GM19099 (cell line): Measurements from ENCODE around the gene KCNAB3.

ENCODE experiments used
- POLR2A ChIP-seq: IDR thresholded peaks from 3 replicates; pipeline ENCODE4 v1.6.1; 2011; ENCODE audit warnings: low read depth; ENCODE audit not compliant: insufficient read length; ENCODE audit errors: extremely low read depth

Gene KCNAB3

DNA sequence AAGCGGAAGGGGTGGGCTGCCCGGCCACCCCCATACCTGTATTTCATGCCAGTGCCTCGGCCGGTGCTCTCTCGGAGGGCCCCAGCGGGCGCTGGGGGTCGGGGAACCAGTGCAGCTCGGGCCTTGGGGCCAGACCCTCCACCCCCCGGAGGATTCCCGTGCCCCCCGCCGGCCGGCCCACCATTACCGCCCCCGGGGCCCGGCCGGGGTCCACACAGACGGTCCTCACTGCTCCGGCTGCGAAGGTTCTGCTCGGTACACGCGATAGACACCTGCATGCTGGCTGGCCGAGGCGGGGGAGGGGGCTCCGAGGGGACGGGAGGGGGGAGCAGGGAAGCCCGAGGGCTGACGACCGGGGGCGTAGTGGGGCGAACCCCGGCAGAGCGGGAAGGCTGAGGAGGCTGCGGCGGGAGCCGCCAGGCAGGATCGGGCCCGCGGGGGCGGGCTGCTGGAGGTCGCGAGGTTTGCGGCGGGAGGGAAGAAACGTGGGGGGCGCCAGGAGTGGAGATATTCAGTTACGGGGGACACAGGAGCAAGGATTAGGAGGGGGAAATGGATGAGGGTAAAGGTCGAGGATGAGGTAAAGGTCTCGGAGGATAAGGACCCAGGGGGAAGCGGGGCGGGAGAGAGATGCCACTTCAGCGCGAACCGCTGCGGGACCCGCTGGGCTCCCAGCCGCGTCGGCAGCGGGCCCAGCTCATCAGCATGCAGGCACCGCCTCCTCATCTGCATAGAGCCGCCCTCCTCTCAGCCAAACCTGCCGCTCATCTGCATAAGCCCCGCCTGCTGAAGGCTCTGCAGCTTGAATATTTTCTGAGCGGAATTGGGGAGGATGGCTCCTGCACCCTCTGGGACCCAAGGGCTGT lies at the start of gene KCNAB3:
TSS of gene KCNAB3 (minus strand) at position 699 of the 866 bp plus-strand sequence. CDS start at position 278, 421 bp downstream.
- TF ChIP-seq POLR2A, result no peak

GRCh38 chr17:7977805-7978204 lies 48.1 kb upstream of the KCNAB3 start:
- TF ChIP-seq POLR2A, result no peak

DNA sequence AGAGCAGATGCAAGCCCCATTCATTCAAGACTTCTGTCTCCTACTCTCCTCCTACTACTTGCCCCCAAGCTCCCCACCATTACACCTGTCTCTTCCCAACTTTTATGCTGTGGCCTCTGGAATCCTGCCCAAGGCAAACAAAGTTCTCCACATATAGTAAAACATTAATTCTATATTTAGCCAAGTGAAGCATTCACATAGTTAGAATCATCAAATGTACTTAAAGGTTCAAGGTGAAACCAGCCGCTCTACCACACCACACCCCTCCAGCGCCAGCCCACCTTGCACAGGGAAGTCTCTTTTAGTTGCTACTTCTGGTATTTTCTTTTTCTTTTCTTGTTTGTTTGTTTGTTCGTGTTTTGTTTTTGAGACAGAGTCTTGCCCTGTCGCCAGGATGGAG lies 47.4 kb upstream of the KCNAB3 start:
- TF ChIP-seq POLR2A, result no peak

- TF ChIP-seq POLR2A, result no peak
These were observed 45.0 kb upstream of the KCNAB3 start for GRCh38 chr17:7974638-7975131.

- no peak for TF ChIP-seq POLR2A
These were observed 42.6 kb upstream of the KCNAB3 start for GRCh38 chr17:7972131-7972785.

DNA sequence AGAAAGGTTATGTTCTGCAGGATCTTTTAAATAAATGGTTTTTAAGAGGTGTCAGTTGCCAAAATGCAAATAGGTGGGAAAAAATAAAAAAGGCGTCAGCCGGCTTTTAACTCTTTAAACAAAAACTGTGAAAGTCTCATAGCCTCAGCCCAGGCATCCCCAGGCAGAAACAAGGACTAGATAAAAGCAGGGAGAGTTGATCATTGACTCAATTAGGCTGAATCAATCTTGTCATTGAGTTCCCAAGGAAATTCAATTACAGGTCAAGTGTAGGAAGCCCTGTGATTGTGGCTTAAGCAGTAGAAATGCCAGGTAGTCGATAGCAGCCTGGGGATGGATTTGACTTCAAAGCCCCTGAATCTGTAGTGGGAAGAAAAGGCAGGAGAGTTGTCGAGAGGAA lies 42.0 kb upstream of the KCNAB3 start:
- TF ChIP-seq POLR2A, result no peak

DNA sequence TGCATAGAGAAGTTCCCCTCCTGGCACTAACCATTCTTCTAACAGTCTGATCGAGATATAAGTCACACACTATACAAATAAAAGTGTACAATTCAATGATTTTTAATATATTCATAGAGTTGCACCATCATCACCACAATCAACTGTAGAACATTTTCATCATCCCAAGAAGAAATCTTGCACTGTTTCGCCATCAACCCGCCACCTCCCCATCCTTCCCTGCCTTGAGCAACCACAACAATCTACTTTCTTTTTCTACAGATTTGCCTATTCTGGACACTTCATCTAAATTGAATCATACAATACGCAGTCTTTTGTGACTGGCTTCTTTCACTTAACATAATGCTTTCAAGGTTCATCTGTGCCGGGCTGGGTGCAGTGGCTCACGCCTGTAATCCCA lies 39.8 kb upstream of the KCNAB3 start:
- TF ChIP-seq POLR2A, result no peak

DNA sequence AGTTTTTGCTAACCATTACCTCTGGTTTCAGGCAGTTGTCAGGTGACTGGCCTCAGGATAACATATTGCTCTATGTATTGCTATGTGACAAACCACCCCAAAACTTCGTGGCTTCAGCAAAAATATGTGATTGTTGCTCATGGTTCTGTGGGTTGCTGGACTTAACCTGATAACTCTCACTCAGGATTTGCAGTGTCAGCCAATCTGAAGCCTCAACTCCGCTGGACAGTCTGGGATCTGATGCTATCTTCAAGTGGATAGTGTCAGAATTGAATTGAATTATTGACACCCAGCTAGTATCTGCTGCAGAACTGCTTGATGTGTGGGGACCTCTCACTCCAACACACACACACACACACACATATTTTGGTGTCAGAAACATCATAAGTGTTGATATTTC lies 38.1 kb upstream of the KCNAB3 start:
- no peak for TF ChIP-seq POLR2A

- no peak for TF ChIP-seq POLR2A
These were observed 31.8 kb upstream of the KCNAB3 start for GRCh38 chr17:7961421-7961820.

- no peak for TF ChIP-seq POLR2A
These were observed 30.0 kb upstream of the KCNAB3 start for GRCh38 chr17:7959503-7960253.

DNA sequence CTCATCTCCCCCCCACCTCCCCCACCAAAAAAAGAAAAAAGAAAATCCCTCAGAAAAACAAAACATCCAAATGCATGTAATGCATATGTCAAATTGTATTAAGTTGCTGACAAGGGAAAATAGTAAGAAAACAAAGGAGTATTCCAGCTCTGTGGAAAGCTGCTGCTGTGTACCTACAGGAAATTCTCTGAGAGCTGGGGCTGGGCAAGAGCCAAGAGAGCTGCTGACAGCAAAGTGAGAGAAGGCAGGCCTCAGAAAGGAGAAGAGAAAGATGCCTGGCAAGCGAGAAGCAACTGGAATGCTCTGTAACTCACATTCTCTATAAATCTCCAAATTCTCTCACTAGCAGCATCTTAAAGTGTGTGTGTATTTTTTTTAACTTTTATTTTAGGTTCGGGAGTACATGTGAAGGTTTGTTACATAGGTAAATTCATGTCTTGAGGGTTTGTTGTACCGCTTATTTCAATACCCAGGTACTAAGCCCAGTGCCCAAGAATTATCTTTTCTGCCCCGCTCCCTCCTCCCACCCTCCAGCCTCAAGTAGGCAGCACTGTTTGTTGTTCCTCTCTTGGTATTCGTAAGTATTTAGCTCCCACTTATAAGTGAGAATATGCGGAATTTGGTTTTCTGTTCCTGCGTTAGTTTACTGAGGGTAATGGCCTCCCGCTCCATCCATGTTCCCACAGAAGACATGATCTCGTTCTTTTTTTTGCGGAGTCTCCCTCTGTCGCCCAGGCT lies 26.7 kb upstream of the KCNAB3 start:
- no peak for TF ChIP-seq POLR2A

- no peak for TF ChIP-seq POLR2A
These were observed 26.0 kb upstream of the KCNAB3 start for GRCh38 chr17:7955414-7956227.

GRCh38 chr17:7951143-7951792 lies 21.6 kb upstream of the KCNAB3 start:
- TF ChIP-seq POLR2A, result no peak
